Hepatocyte (in vitro differentiated cells): ENCODE measurements around the gene ECHS1. TPM values are rescaled to one million over a fixed set of nuclear protein-coding genes. Genes with fewer than 3 reads are reported as not detected.

Source experiments
- DNase-seq: peaks from one replicate; pipeline ENCODE4 v3.0.0-alpha.2; 2016; ENCODE audit warnings: low spot score
- H2AFZ ChIP-seq: fragments of 200-600 bp; sonication (generic); 2 replicates; pipeline ENCODE4 v1.6.0; 2016; ENCODE audit warnings: antibody characterized with exemption, mild to moderate bottlenecking
- H3K27ac ChIP-seq: fragments of 200-600 bp; sonication (generic); 2 replicates; pipeline ENCODE4 v1.5.1; 2016; ENCODE audit warnings: mild to moderate bottlenecking
- H3K27me3 ChIP-seq: fragments of 200-600 bp; sonication (generic); 2 replicates; pipeline ENCODE4 v1.6.1; 2016
- H3K36me3 ChIP-seq: fragments of 200-600 bp; sonication (generic); replicated peaks from 2 replicates; pipeline ENCODE4 v1.5.1; 2016; ENCODE audit warnings: low read depth; ENCODE audit not compliant: insufficient read depth
- H3K4me1 ChIP-seq: fragments of 200-600 bp; sonication (generic); 2 replicates; pipeline ENCODE4 v1.5.1; 2016; ENCODE audit warnings: mild to moderate bottlenecking, moderate library complexity; ENCODE audit not compliant: insufficient read depth
- H3K4me2 ChIP-seq: fragments of 200-600 bp; sonication (generic); 2 replicates; pipeline ENCODE4 v1.6.0; 2016
- H3K4me3 ChIP-seq: fragments of 200-600 bp; sonication (generic); 2 replicates; pipeline ENCODE4 v1.5.1; 2016; ENCODE audit warnings: mild to moderate bottlenecking
- H3K79me2 ChIP-seq: fragments of 200-600 bp; sonication (generic); 2 replicates; pipeline ENCODE4 v1.6.0; 2017; ENCODE audit warnings: mild to moderate bottlenecking
- H3K9me2 ChIP-seq: fragments of 200-600 bp; sonication (generic); replicated peaks from 2 replicates; pipeline ENCODE4 v1.6.0; 2017; ENCODE audit warnings: mild to moderate bottlenecking; ENCODE audit not compliant: insufficient read depth
- H3K9me3 ChIP-seq: fragments of 200-600 bp; sonication (generic); 2 replicates; pipeline ENCODE4 v1.5.1; 2016; ENCODE audit warnings: low read depth, mild to moderate bottlenecking
- H4K20me1 ChIP-seq: fragments of 200-600 bp; sonication (generic); 2 replicates; pipeline ENCODE4 v1.6.0; 2016; ENCODE audit warnings: mild to moderate bottlenecking; ENCODE audit not compliant: insufficient read depth, poor library complexity, severe bottlenecking
- EZH2 ChIP-seq: fragments of 200-600 bp; sonication (generic); IDR thresholded peaks from 2 replicates; pipeline ENCODE4 v1.6.1; 2016; ENCODE audit warnings: antibody characterized with exemption, mild to moderate bottlenecking, borderline replicate concordance
- EZH2phosphoT487 ChIP-seq: fragments of 200-600 bp; sonication (generic); IDR thresholded peaks from one replicate; pipeline ENCODE4 v1.6.1; 2018; ENCODE audit warnings: antibody characterized with exemption, mild to moderate bottlenecking, low read depth, moderate library complexity; ENCODE audit not compliant: unreplicated experiment, severe bottlenecking
- WGBS: methylation state at CpG from one replicate; pipeline ENCODE4 v1.1.6; 2016; ENCODE audit warnings: low lambda C conversion rate; ENCODE audit errors: missing lambda C conversion rate; 5-methylcytosine and 5-hydroxymethylcytosine counted together
- polyA plus RNA-seq: library from polyadenylated mRNA; unstranded; fragments of >200 nt; fragmentation: Nextera tagmentation; extraction: Ambion mirVana; gene quantifications from 2 replicates; pipeline ENCODE4 v1.2.1, GENCODE V29; 2016
- total RNA-seq: library from RNA; depleted of rRNA; stranded (reverse); fragments of >200 nt; gene quantifications from 2 replicates; pipeline ENCODE4 v1.2.3, GENCODE V29; 2014
- TF ChIP-seq, protein P1 (sequence below): fragments of 200-600 bp; sonication (generic); IDR thresholded peaks from 2 replicates; pipeline ENCODE4 v1.5.1; 2016; ENCODE audit warnings: antibody characterized with exemption, mild to moderate bottlenecking; ENCODE audit not compliant: poor library complexity

ECHS1 gene
- total and polyA plus RNA-seq, 2 experiments from 2014 or later = 146 to 204 TPM

DNA sequence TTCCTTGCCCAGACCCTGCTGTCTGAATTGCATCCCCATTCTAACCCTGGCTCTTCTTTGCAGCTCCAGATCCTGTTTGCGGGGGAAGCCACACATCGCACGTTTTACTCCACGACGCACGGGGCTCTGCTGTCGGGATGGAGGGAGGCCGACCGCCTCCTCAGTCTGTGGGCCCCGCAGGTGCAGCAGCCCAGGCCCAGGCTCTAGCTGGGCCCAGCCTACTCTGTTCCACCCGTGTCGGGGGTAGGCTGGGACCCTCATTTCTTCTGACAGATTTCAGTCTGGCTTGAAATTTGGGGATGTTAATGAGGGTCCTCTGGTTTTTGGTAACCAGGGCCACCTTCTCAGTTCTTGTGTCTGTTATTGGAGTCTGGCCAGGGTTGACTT lies 18.1 kb upstream of the ECHS1 start:
- H3K9me2 ChIP-seq = no peaks in the 10 kb centered on the region
- H2AFZ ChIP-seq = no peak overlapping the region
- DNase-seq = no peak
- no peaks in the 10 kb centered on the region for H4K20me1 ChIP-seq
- TF ChIP-seq EZH2phosphoT487 = no peak
- TF ChIP-seq EZH2 = no peak
- TF ChIP-seq, protein P1, sequence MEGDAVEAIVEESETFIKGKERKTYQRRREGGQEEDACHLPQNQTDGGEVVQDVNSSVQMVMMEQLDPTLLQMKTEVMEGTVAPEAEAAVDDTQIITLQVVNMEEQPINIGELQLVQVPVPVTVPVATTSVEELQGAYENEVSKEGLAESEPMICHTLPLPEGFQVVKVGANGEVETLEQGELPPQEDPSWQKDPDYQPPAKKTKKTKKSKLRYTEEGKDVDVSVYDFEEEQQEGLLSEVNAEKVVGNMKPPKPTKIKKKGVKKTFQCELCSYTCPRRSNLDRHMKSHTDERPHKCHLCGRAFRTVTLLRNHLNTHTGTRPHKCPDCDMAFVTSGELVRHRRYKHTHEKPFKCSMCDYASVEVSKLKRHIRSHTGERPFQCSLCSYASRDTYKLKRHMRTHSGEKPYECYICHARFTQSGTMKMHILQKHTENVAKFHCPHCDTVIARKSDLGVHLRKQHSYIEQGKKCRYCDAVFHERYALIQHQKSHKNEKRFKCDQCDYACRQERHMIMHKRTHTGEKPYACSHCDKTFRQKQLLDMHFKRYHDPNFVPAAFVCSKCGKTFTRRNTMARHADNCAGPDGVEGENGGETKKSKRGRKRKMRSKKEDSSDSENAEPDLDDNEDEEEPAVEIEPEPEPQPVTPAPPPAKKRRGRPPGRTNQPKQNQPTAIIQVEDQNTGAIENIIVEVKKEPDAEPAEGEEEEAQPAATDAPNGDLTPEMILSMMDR = no peak
- H3K36me3 ChIP-seq = no peaks in the 10 kb centered on the region
- no peak overlapping the region for H3K4me2 ChIP-seq
- peaks cover 19% of the 10 kb centered on the region for H3K79me2 ChIP-seq
- no peaks in the 10 kb centered on the region for H3K27me3 ChIP-seq
- no peak overlapping the region for H3K27ac ChIP-seq
- H3K4me1 ChIP-seq = peaks cover 8% of the 10 kb centered on the region
- H3K4me3 ChIP-seq = no peak overlapping the region
- 95% methylated on average over 12 of the region's 12 CpGs for WGBS
- no peaks in the 10 kb centered on the region for H3K9me3 ChIP-seq

DNA sequence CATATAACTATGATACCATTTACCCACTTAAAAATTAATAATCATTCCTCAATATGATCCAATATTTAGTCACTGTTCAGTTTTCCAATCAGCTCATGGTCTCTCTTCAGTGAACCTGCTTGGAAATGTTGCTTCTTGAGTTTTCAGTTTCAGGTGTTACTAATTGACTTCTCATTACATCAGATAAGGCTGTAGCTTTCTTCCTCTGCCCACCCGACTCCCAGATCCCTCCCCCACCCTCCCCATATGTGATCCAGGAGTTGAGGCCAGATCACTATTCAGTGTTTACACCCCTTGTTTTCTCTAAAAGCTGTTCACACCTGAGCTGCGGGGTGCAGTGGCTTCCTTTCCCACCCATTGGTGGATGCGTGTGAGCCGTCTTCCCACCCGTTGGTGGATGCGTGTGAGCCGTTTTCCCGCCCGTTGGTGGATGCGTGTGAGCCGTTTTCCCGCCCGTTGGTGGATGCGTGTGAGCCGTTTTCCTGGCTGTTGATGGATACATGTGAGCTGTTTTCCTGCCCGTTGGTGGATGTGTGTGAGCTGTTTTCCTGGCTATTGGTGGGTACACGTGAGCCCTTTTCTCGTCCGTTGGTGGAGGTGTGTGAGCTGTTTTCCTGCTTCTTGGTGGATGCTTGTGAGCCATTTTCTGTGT lies 17.6 kb upstream of the ECHS1 start:
- WGBS = 97% methylated on average over 19 of the region's 19 CpGs
- Histone ChIP-seq H3K9me2 (no peaks in the 10 kb centered on the region), H3K9me3 (no peaks in the 10 kb centered on the region), H3K36me3 (no peaks in the 10 kb centered on the region), H3K4me1 (peaks cover 8% of the 10 kb centered on the region), H3K4me3 (no peak overlapping the region), H3K79me2 (peaks cover 14% of the 10 kb centered on the region), H3K27me3 (no peaks in the 10 kb centered on the region), H4K20me1 (no peaks in the 10 kb centered on the region), H2AFZ (no peak overlapping the region), H3K4me2 (no peak overlapping the region), H3K27ac (no peak overlapping the region)
- TF ChIP-seq EZH2phosphoT487 (no peak), EZH2 (no peak)
- DNase-seq = no peak

DNA sequence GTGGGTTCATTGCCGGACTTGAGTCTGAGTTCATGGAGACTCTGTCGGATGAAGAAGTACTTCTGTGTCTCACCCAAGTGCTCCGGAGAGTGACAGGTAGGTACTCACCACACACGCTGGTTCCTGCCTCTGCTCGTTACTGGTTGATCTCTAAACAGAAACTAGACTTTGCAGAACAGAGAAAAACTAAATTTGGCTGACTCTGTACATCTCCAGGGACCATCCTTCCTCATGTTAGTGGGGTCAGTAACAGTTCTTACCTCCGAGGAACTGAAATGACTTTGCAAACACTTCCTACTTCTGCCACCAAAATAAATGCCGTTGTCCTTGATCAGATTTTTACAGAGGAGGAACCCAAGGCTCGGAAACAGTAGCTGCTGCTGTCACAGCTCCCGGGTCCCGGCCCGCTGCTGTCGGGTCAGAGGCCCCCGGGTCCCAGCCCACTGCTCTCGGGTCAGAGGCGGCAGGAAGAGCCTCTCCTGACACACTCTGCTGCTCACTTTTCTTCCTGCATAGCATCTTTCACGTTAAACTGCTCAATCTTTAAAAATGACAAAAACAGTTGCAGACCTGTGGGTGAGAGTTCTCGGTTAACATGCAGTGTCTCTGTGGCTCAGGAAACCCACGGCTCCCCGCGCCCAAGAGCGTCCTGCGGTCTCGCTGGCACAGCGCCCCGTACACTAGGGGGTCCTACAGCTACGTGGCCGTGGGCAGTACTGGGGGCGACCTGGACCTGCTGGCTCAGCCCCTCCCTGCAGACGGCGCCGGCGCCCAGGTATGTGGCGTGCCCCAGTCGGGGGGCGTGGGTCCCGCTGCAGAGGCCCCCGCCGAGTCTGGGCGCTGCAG lies 16.0 kb upstream of the ECHS1 start:
- no peak overlapping the region for H3K27ac ChIP-seq
- H3K36me3 ChIP-seq = no peaks in the 10 kb centered on the region
- DNase-seq = no peak

More for the DNA sequence above, 16.0 kb upstream of the ECHS1 start:
- Histone ChIP-seq H3K27me3 (no peaks in the 10 kb centered on the region), H3K4me1 (no peaks in the 10 kb centered on the region), H3K4me3 (no peak overlapping the region), H3K4me2 (no peak overlapping the region), H4K20me1 (no peaks in the 10 kb centered on the region), H3K9me3 (no peaks in the 10 kb centered on the region), H3K79me2 (no peaks in the 10 kb centered on the region), H3K9me2 (no peaks in the 10 kb centered on the region), H2AFZ (no peak overlapping the region)
- no peak for TF ChIP-seq EZH2phosphoT487
- TF ChIP-seq EZH2 = no peak
- TF ChIP-seq, protein P1 = no peak
- WGBS = 94% methylated on average over 39 of the region's 39 CpGs
